Subcutaneous abdominal adipose tissue (tissue), 5 donors: ENCODE measurements around the gene PPP5C.
A peak's percentile ranks its signal among the peaks of the same experiment; 100 is the strongest.

Experiments
- H3K27ac ChIP-seq: one replicate; pipeline ENCODE4 v1.7.0; 2013; ENCODE audit warnings: low read depth, mild to moderate bottlenecking, inconsistent platforms, low read length, moderate library complexity
- H3K27me3 ChIP-seq, 5 donors: one replicate each; pipeline ENCODE4 v1.7.0; 2013; ENCODE audit warnings: low read length in 5 of 5, inconsistent platforms in 1 of 5; ENCODE audit not compliant: control insufficient read depth in 5 of 5, insufficient read depth in 4 of 5
- H3K36me3 ChIP-seq, 5 donors: one replicate each; pipeline ENCODE4 v1.7.0; 2013; ENCODE audit warnings: low read length in 5 of 5; ENCODE audit not compliant: control insufficient read depth in 5 of 5, insufficient read depth in 5 of 5
- H3K4me1 ChIP-seq, 5 donors: one replicate each; pipeline ENCODE4 v1.7.0; 2013; ENCODE audit warnings: low read length in 5 of 5, mild to moderate bottlenecking in 3 of 5, moderate library complexity in 1 of 5; ENCODE audit not compliant: control insufficient read depth in 5 of 5, insufficient read depth in 5 of 5
- H3K4me3 ChIP-seq, 5 donors: one replicate each; pipeline ENCODE4 v1.7.0; 2013; ENCODE audit warnings: low read length in 5 of 5, low read depth in 1 of 5
- H3K9ac ChIP-seq, 5 donors: one replicate each; pipeline ENCODE4 v1.7.0; 2013; ENCODE audit warnings: low read length in 5 of 5, mild to moderate bottlenecking in 4 of 5, moderate library complexity in 3 of 5
- H3K9me3 ChIP-seq, 5 donors: one replicate each; pipeline ENCODE4 v1.7.0; 2013; ENCODE audit warnings: low read length in 5 of 5; ENCODE audit not compliant: control insufficient read depth in 5 of 5
- donor health status: healthy.
- donor health status: healthy.
- donor health status: healthy.
- donor health status: healthy.
- donor health status: healthy.

The PPP5C gene

GRCh38 chr19:46347985-46348384 lies 1.1 kb downstream of the PPP5C start:
- peaks cover 10 to 54% (median 49%) of the 10 kb centered on the region in 5 donors for H3K4me1 ChIP-seq
- H3K9me3 ChIP-seq = no peaks in the 10 kb centered on the region
- no peaks in the 10 kb centered on the region for H3K27me3 ChIP-seq
- H3K4me3 ChIP-seq = peak overlapping the region in 4 of 5 donors; percentile 84 to 97 (median 90)
- peaks cover 0 to 1% (median 0%) of the 10 kb centered on the region in 5 donors for H3K36me3 ChIP-seq
- H3K27ac ChIP-seq = no peak overlapping the region
- H3K9ac ChIP-seq = peak overlapping the region in 1 of 5 donors; percentile 93

- Histone ChIP-seq H3K4me1 (peaks cover 10 to 54% (median 49%) of the 10 kb centered on the region in 5 donors), H3K27me3 (no peaks in the 10 kb centered on the region), H3K27ac (peak overlapping the region; percentile 62), H3K4me3 (no peak overlapping the region), H3K9ac (no peak overlapping the region), H3K9me3 (no peaks in the 10 kb centered on the region), H3K36me3 (peaks cover 0 to 15% (median 10%) of the 10 kb centered on the region in 5 donors)
Observed at GRCh38 chr19:46349311-46349993, 2.6 kb downstream of the PPP5C start.

GRCh38 chr19:46350029-46350757 lies 3.3 kb downstream of the PPP5C start:
- peak overlapping the region; percentile 62 for H3K27ac ChIP-seq
- H3K9ac ChIP-seq = peak overlapping the region in 4 of 5 donors; percentile 4 to 48 (median 28)
- H3K4me3 ChIP-seq = peak overlapping the region in 2 of 5 donors; percentile 1 to 27
- peaks cover 0 to 22% (median 18%) of the 10 kb centered on the region in 5 donors for H3K36me3 ChIP-seq
- no peaks in the 10 kb centered on the region for H3K9me3 ChIP-seq
- H3K27me3 ChIP-seq = no peaks in the 10 kb centered on the region
- H3K4me1 ChIP-seq = peaks cover 10 to 55% (median 54%) of the 10 kb centered on the region in 5 donors

- peak overlapping the region in 3 of 5 donors; percentile 1 to 44 (median 30) for H3K4me3 ChIP-seq
- peak overlapping the region in 4 of 5 donors; percentile 4 to 48 (median 28) for H3K9ac ChIP-seq
- H3K9me3 ChIP-seq = no peaks in the 10 kb centered on the region
- H3K27ac ChIP-seq = peak overlapping the region; percentile 62
- H3K4me1 ChIP-seq = peaks cover 10 to 56% (median 54%) of the 10 kb centered on the region in 5 donors
- H3K36me3 ChIP-seq = peaks cover 0 to 28% (median 22%) of the 10 kb centered on the region in 5 donors
- H3K27me3 ChIP-seq = no peaks in the 10 kb centered on the region
Observed at GRCh38 chr19:46350758-46351159, 3.9 kb downstream of the PPP5C start.

GRCh38 chr19:46351241-46352041 lies 4.6 kb downstream of the PPP5C start:
- peak overlapping the region; percentile 62 for H3K27ac ChIP-seq
- H3K27me3 ChIP-seq = no peaks in the 10 kb centered on the region
- H3K4me1 ChIP-seq = peaks cover 10 to 53% (median 51%) of the 10 kb centered on the region in 5 donors
- H3K9ac ChIP-seq = peak overlapping the region in 3 of 5 donors; percentile 1 to 44 (median 4)
- no peaks in the 10 kb centered on the region for H3K9me3 ChIP-seq
- peak overlapping the region in 3 of 5 donors; percentile 19 to 44 (median 30) for H3K4me3 ChIP-seq
- H3K36me3 ChIP-seq = peaks cover 0 to 35% (median 28%) of the 10 kb centered on the region in 5 donors

GRCh38 chr19:46353730-46354528 lies 7.0 kb downstream of the PPP5C start:
- H3K27ac ChIP-seq = no peak overlapping the region
- H3K4me3 ChIP-seq = no peak overlapping the region
- peaks cover 8 to 39% (median 32%) of the 10 kb centered on the region in 5 donors for H3K4me1 ChIP-seq
- H3K9ac ChIP-seq = no peak overlapping the region
- H3K36me3 ChIP-seq = peaks cover 0 to 48% (median 38%) of the 10 kb centered on the region in 5 donors
- no peaks in the 10 kb centered on the region for H3K9me3 ChIP-seq
- no peaks in the 10 kb centered on the region for H3K27me3 ChIP-seq

- H3K27me3 ChIP-seq = no peaks in the 10 kb centered on the region
- no peak overlapping the region for H3K9ac ChIP-seq
- H3K27ac ChIP-seq = no peak overlapping the region
- H3K4me1 ChIP-seq = peaks cover 7 to 23% (median 17%) of the 10 kb centered on the region in 5 donors
- no peaks in the 10 kb centered on the region for H3K9me3 ChIP-seq
- H3K4me3 ChIP-seq = no peak overlapping the region
- H3K36me3 ChIP-seq = peaks cover 0 to 48% (median 38%) of the 10 kb centered on the region in 5 donors
Observed at GRCh38 chr19:46355234-46356148, 8.6 kb downstream of the PPP5C start.

- H3K36me3 ChIP-seq = peaks cover 0 to 48% (median 38%) of the 10 kb centered on the region in 5 donors
- no peak overlapping the region for H3K4me3 ChIP-seq
- peaks cover 3 to 14% (median 8%) of the 10 kb centered on the region in 5 donors for H3K4me1 ChIP-seq
- H3K27ac ChIP-seq = no peak overlapping the region
- H3K9me3 ChIP-seq = no peaks in the 10 kb centered on the region
- no peaks in the 10 kb centered on the region for H3K27me3 ChIP-seq
- H3K9ac ChIP-seq = peak overlapping the region in 1 of 5 donors; percentile 7
Observed at GRCh38 chr19:46356149-46357055, 9.5 kb downstream of the PPP5C start.
